ENCODE data around the gene OR51B5.
"Not testable (repeated sequence)": the region's sequence is repeated elsewhere in the genome, so short reads cannot be mapped to it uniquely, and the experiment has no call there.

Gene OR51B5

DNA sequence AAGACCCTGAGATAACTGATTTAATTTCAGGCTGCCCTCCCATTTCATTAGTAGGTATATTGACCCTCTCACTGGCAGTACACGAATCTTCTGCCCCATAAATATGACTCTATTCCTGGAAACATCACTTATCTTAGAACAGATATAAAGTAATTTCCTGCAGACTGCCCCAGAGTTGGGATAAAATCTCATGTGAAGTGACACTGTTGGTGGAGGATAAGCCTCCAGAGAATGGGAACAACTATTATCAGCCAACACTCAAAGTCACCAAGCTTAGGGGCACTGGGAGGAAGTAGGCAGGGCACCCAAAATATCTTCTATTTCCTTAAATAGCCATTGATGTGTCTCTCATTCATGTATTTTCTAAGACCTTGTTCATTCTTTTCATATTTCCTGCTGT is 8.2 kb downstream of the OR51B5 start:
- no peak for DNase-seq (ENCODE audit: low read depth)

DNA sequence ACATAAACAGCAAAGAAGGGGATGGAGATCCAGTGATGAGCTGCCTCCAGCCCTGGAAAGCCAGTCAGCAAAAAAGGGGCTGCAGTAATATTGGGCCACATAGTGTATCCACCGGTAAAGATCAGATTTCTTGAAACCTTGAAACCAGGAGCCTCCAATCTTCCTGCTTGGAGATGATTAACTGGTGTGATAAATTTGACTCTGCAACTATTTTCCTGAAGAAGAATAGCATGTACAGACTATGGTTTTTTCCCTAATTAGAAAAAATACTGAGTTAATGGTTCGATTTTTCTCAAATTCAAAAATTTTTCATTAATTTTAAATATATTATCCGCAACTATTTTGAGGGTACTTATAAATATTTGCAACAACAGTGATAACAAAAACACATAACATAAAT is 19.1 kb downstream of the OR51B5 start, which contains the start of gene OR51B2:
OR51B2 (minus strand) TSS at position 101 of the 400 bp plus-strand sequence; CDS start at position 101, 0 bp downstream.
- DNase-seq (ENCODE audit: low read depth) = no peak

- no peak for DNase-seq (ENCODE audit: low read depth)
These were observed 26.0 kb downstream of the OR51B5 start for GRCh38 chr11:5317292-5317691.

- DNase-seq (ENCODE audit: low read depth) = not testable (repeated sequence)
These were observed 29.8 kb downstream of the OR51B5 start for GRCh38 chr11:5313326-5314023.

GRCh38 chr11:5310423-5310822 is 32.9 kb downstream of the OR51B5 start:
- DNase-seq (ENCODE audit: low read depth) = no peak

DNA sequence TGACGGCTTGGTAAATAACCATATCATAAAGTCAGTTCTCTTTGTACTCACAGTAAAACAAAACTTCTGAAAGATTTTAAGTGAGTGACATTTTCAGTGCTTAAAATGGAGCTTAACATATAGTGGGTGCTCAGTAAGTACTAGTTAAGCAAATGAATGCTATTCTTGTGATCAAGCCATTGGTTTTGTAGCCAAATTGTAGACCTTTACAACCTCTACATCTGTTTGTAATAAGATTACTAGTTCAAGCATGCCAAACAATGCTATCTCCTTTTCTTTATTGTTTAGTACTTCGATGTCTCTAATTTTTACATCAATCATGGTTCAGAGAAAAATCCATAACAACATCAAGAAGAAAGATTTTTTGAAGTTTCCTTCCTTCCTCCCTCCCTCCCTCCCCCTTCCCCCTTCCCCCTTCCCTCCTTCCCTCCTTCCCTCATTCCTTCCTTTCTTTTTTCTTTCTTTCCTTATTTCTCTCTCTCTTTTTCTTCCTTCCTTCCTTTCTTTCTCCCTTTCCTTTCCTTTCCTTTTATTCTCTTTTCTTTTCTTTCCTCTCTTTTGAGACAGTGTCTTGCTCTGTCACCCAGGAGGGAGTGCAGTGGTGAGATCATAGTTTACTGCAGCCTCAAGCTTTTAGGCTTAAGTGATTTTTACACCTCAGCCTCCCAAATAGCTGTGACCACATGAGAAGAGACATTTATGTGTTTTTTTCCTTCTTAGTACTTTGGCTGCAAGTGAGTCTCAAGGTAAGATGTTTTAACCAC is 35.9 kb downstream of the OR51B5 start:
- no peak for DNase-seq (ENCODE audit: low read depth)

- no peak for DNase-seq (ENCODE audit: low read depth)
These were observed 39.3 kb downstream of the OR51B5 start for GRCh38 chr11:5304046-5304445.

DNA sequence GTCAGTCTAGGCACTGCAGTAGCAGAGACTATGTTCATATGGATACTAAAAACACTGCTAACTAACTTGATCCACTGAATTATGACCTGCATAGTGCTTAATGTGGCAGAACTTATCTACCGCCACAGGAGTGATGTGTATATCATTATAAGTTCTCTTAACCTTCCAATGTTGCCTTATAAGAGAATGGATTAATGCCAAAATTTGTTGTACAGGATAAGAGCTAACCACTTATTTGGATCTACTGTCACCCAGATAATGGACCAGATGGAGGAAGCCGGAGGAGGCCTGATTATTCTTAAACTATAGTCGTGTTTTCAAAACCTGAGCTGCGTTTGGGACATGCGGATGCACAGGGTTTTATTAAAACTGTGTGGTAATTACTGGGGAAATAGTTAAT is 39.7 kb downstream of the OR51B5 start:
- DNase-seq (ENCODE audit: low read depth) = no peak

- DNase-seq (ENCODE audit: low read depth) = no peak
These were observed 41.5 kb downstream of the OR51B5 start, which contains the start of gene OR51B4 for GRCh38 chr11:5301846-5302245. OR51B4 (minus strand) TSS chr11:5301946; CDS start chr11:5301946, 0 bp downstream.

DNA sequence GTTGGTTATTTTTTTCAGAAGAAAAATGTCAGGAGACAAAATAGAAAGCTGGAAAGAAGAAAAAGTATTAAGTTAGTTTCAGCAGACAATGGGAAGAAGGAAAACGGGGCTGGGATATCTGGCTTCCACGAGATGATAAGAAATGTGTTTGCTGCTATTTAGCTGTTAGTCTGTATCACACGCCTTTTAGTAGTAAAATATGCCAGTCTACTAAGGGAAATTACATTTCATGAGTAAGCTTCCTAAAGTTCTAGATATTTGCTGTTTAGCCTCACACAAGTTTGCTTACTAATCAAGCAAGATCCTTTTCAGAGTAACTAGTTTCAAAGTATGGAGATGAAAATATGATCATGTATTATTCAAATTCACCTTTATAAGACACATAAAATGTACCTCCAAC is 43.1 kb downstream of the OR51B5 start:
- DNase-seq (ENCODE audit: low read depth) = no peak

GRCh38 chr11:5298451-5298850 is 44.9 kb downstream of the OR51B5 start:
- DNase-seq (ENCODE audit: low read depth) = no peak

DNA sequence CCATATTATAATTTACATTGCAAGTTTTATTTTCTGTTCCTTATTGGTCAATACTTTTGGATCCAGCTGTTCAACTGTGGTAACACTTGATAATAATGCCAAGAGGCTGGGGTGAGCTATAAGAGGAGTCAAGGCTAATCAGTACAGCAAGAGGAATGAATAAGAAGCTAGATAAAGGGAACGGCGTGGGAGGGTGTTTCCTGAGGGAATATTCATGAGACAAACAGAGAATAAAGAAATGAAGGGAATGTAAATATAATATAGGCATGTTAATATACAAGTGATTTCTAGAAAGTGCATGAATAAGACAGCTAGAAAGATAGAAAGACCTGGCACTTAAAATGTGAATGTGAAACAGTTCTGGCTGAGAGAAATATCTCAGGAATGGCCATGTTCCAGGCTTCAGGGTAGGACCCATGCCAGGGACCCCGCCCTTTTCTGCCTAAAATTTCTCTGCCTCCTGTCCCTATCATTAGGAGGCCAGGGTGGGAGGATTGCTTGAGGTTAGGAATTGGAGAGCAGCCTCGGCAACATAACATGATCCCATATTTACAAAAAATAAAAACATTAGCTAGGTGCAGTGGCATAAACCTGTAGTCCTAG is 45.5 kb downstream of the OR51B5 start:
- no peak for DNase-seq (ENCODE audit: low read depth)

- not testable (repeated sequence) for DNase-seq (ENCODE audit: low read depth)
These were observed 48.9 kb downstream of the OR51B5 start for GRCh38 chr11:5294342-5294995.

DNA sequence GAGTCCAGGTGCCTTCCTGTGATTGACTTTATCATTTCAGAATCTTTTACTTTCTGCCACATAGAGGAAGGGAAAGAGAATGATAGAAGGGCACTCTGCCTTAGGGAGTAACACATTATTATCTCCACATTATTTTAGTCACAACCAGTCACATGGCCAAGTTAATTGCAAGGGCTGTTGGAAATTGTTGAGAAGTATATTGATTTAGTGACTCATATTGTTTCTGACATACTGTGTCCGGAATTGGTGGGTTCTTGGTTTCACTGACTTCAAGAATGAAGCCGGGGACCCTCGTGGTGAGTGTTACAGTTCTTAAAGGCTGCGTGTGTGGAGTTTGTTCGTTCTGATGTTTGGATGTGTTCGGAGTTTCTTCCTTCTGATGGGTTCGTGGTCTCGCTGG is 50.3 kb downstream of the OR51B5 start:
- no peak for DNase-seq (ENCODE audit: low read depth)
